Measurements from ENCODE around the gene ZNF189. TPM values are rescaled to one million over a fixed set of nuclear protein-coding genes. Genes with fewer than 3 reads are reported as not detected.

ZNF189 gene
- total RNA-seq: 10 to 100 TPM; 22.3 to 24.7 (median 24.2) TPM

DNA sequence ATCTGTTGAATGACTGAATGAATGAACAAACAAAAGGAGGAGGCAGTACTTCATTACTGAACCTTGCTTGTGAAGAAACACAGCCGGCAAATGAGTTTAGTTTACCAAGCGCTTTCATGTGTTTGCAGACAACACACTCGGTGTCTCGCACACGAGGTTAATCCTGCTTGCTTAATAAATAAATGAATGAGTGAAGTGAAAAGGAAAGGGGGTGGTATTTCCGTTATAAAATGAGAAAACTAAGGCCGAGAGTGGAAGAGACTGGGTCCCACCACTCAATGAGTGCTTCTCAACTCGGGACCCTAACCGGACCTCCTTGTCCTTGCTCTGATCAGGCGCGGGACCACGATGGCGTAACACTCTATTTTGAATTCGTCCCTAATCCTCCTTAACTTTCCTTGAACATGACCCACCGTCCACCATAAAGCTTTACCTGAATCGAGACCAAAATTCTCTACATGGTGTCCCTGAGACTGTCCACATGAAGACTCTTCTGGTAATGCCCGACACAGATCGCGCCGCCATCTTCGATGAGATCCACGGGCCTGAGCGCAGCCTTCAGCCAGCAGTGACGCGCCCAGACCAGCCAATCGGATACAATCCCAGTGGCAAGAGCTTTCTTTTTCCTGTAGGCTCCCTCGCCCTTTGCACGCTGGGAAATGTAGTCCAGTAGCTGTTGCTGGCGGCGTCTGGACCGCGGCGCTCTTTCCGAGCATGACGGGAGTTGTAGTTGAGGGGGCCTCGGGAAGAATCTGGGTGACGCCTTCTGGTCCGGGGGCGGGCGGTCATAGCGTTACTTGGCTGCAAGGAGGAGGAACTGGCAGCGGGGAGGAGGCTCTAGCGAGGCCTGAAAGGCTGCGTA, at the start of gene ZNF189, which contains the start of gene MRPL50:
Gene ZNF189 (plus strand): TSS at position 784 of the 862 bp plus-strand sequence. CDS start 306 bp downstream, outside the sequence.
Gene MRPL50 (minus strand): TSS at position 551 of the 862 bp plus-strand sequence. CDS start 26 bp downstream, at position 525.
- TF ChIP-seq EP300 (IDR thresholded peaks at IDR 0.05) (peak; percentile 83 to 98), POLR2A (IDR thresholded peaks at IDR 0.05) (peak; percentile 62 to 92)
- TF ChIP-seq, protein P1, sequence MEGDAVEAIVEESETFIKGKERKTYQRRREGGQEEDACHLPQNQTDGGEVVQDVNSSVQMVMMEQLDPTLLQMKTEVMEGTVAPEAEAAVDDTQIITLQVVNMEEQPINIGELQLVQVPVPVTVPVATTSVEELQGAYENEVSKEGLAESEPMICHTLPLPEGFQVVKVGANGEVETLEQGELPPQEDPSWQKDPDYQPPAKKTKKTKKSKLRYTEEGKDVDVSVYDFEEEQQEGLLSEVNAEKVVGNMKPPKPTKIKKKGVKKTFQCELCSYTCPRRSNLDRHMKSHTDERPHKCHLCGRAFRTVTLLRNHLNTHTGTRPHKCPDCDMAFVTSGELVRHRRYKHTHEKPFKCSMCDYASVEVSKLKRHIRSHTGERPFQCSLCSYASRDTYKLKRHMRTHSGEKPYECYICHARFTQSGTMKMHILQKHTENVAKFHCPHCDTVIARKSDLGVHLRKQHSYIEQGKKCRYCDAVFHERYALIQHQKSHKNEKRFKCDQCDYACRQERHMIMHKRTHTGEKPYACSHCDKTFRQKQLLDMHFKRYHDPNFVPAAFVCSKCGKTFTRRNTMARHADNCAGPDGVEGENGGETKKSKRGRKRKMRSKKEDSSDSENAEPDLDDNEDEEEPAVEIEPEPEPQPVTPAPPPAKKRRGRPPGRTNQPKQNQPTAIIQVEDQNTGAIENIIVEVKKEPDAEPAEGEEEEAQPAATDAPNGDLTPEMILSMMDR (IDR thresholded peaks at IDR 0.05): peak in 1 of 5 experiments; percentile 34
- Histone ChIP-seq H3K27ac (peak within 1 kb of the TSS; percentile 75 to 96 (median 92)), H3K9me3 (peaks cover 0 to 26% (median 0%) of the 10 kb centered on the region in 4 donors), H3K36me3 (peaks cover 3 to 40% (median 13%) of the 10 kb centered on the region in 3 donors), H3K27me3 (no peaks in the 10 kb centered on the region), H3K4me3 (peak within 1 kb of the TSS; percentile 63 to 78 (median 70)), H3K4me1 (peaks cover 0 to 46% (median 18%) of the 10 kb centered on the region in 4 donors)
- WGBS, 2 donors: 1% methylated on average over 41 to 44 of the region's 44 CpGs
- DNase-seq (ENCODE audit: low spot score in 2 of 2): peak; percentile 97 to 99

DNA sequence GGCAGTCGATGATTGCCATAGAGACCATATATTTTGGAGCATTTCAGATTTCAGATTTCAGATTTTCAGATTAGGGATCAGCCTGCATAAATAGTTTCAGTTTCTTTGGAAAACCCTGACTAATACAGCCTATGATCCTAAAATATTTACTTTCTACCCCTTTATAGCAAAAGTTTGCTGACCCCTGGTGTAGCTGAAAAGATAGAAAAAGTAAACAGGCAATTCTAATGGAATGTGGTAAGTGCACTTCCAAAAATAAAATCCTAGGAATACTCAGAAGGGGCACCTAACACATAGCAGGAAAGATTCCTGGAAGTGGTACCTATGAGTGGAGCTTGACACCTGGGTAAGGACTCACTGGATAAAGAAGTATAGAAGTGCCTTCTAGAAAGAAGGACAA, 48.4 kb upstream of the ZNF189 start:
- no peak overlapping the region for H3K27ac ChIP-seq
- no peak for DNase-seq (ENCODE audit: low spot score in 2 of 2)
- no peaks in the 10 kb centered on the region for H3K36me3 ChIP-seq
- no peaks in the 10 kb centered on the region for H3K27me3 ChIP-seq
- TF ChIP-seq EP300 (IDR thresholded peaks at IDR 0.05) (no peak), POLR2A (IDR thresholded peaks at IDR 0.05) (no peak)
- TF ChIP-seq, protein P1 (IDR thresholded peaks at IDR 0.05): no peak
- no peak overlapping the region for H3K4me3 ChIP-seq
- H3K9me3 ChIP-seq: no peaks in the 10 kb centered on the region
- 90 to 94% methylated on average over 1 of the region's 1 CpG for WGBS, 2 donors
- no peaks in the 10 kb centered on the region for H3K4me1 ChIP-seq

DNA sequence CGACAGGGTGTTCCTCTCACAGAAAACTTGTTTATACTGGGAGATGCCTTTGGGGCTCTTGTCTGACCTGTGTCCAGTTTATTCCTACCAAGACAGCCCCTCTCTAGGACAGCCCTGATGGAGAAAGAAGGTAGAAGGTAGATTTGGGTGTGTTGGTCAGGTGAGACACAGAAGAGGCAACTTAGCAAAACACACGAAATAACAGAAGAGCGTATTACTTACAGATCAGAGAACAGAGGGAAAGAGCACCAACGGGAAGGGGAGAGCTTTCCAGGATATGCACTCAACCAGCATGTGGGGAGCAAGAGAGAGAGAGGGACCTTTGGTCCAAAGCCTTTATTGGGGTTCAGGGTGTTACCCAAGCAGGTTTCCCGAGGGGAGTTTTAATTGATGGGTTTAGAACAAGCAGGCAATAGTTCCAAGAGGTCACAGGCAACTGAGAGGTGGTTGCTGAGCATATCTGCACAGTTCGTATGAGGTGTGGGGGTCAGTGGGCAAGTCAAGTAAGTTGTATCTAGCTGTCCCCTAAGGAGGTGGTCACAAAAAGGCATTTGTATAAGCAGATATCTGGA, 45.7 kb upstream of the ZNF189 start:
- Histone ChIP-seq H3K4me1 (no peaks in the 10 kb centered on the region), H3K27ac (no peak overlapping the region), H3K36me3 (no peaks in the 10 kb centered on the region), H3K9me3 (no peaks in the 10 kb centered on the region), H3K4me3 (no peak overlapping the region), H3K27me3 (no peaks in the 10 kb centered on the region)
- WGBS, 2 donors: 80 to 81% methylated on average over 6 of the region's 6 CpGs
- no peak for DNase-seq (ENCODE audit: low spot score in 2 of 2)
- TF ChIP-seq, protein P1 (IDR thresholded peaks at IDR 0.05): no peak
- TF ChIP-seq POLR2A (IDR thresholded peaks at IDR 0.05) (no peak), EP300 (IDR thresholded peaks at IDR 0.05) (no peak)

DNA sequence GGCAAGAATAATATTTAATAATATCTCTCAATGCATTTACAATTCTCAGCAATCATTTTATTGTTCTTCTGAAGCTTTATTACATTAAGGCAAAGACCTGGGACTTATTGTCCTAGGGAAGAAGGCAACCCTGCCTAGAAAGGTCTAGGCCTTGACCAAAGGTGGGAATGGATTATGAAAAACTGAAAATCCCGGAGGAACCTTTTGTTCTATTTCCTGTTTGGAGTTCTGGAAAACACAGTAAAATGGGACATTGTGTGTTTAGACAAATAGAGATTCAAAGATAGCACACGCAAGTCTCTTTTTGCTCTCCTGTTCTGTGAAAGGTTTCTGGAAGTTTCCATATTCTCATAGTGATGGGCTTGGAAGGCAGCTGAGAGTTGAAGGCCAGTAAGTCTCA, 45.0 kb upstream of the ZNF189 start:
- 71 to 74% methylated on average over 2 of the region's 2 CpGs for WGBS, 2 donors

More for the DNA sequence above, 45.0 kb upstream of the ZNF189 start:
- no peak for DNase-seq (ENCODE audit: low spot score in 2 of 2)
- TF ChIP-seq, protein P1 (IDR thresholded peaks at IDR 0.05): no peak
- TF ChIP-seq EP300 (IDR thresholded peaks at IDR 0.05) (no peak), POLR2A (IDR thresholded peaks at IDR 0.05) (no peak)
- H3K9me3 ChIP-seq: no peaks in the 10 kb centered on the region
- H3K4me1 ChIP-seq: no peaks in the 10 kb centered on the region
- H3K27ac ChIP-seq: no peak overlapping the region
- no peaks in the 10 kb centered on the region for H3K36me3 ChIP-seq
- no peak overlapping the region for H3K4me3 ChIP-seq
- H3K27me3 ChIP-seq: no peaks in the 10 kb centered on the region

Measured in tibial nerve (tissue), 4 donors.